Trophoblast cell (in vitro differentiated cells and primary cell): ENCODE measurements around the gene PTPRN2.

Experiments
- DNase-seq, 2 donors: peaks; one replicate each; pipeline ENCODE4 v3.0.0-alpha.2; 2016
- H2AFZ ChIP-seq: 2 replicates; pipeline ENCODE4 v1.6.1; 2013; ENCODE audit warnings: low read length, moderate library complexity, mild to moderate bottlenecking; ENCODE audit not compliant: insufficient read depth, poor library complexity
- H2AK5ac ChIP-seq: 2 replicates; pipeline ENCODE4 v1.6.1; 2013; ENCODE audit warnings: mild to moderate bottlenecking, low read length
- H2BK120ac ChIP-seq: 2 replicates; pipeline ENCODE4 v1.6.1; 2013; ENCODE audit warnings: low read length, mild to moderate bottlenecking, moderate library complexity; ENCODE audit not compliant: insufficient read depth, poor library complexity
- H2BK12ac ChIP-seq: 2 replicates; pipeline ENCODE4 v1.6.1; 2013; ENCODE audit warnings: mild to moderate bottlenecking, low read length, moderate library complexity
- H2BK5ac ChIP-seq: 2 replicates; pipeline ENCODE4 v1.6.1; 2013; ENCODE audit warnings: low read length, low read depth, moderate library complexity, mild to moderate bottlenecking; ENCODE audit not compliant: poor library complexity
- H3K14ac ChIP-seq: 2 replicates; pipeline ENCODE4 v1.6.1; 2013; ENCODE audit warnings: mild to moderate bottlenecking, low read length
- H3K18ac ChIP-seq: 2 replicates; pipeline ENCODE4 v1.6.1; 2013; ENCODE audit warnings: mild to moderate bottlenecking, low read length
- H3K23ac ChIP-seq: 2 replicates; pipeline ENCODE4 v1.6.1; 2013; ENCODE audit warnings: low read length
- H3K27ac ChIP-seq: 2 replicates; pipeline ENCODE4 v1.5.1; 2013; ENCODE audit warnings: low read depth, mild to moderate bottlenecking, inconsistent platforms, low read length, moderate library complexity
- H3K27me3 ChIP-seq: 2 replicates; pipeline ENCODE4 v1.6.1; 2013; ENCODE audit warnings: inconsistent platforms, mild to moderate bottlenecking, low read length, moderate library complexity; ENCODE audit not compliant: insufficient read depth
- H3K36me3 ChIP-seq, 2 experiments: 1 replicate in 1 of 2; 2 replicates in 1 of 2; pipeline ENCODE4 v1.6.1; 2013; ENCODE audit warnings: low read length in 2 of 2, mild to moderate bottlenecking in 2 of 2, moderate library complexity in 1 of 2; ENCODE audit not compliant: insufficient read depth in 2 of 2, control insufficient read depth in 1 of 2
- H3K4ac ChIP-seq: 2 replicates; pipeline ENCODE4 v1.6.1; 2013; ENCODE audit warnings: low read depth, mild to moderate bottlenecking, low read length, moderate library complexity
- H3K4me1 ChIP-seq, 2 experiments: 1 replicate in 1 of 2; 2 replicates in 1 of 2; pipeline ENCODE4 v1.6.1; 2013; ENCODE audit warnings: low read length in 2 of 2, mild to moderate bottlenecking in 2 of 2, moderate library complexity in 1 of 2; ENCODE audit not compliant: insufficient read depth in 2 of 2, control insufficient read depth in 1 of 2
- H3K4me2 ChIP-seq: 2 replicates; pipeline ENCODE4 v1.6.1; 2013; ENCODE audit warnings: inconsistent platforms, mild to moderate bottlenecking, low read length, moderate library complexity
- H3K4me3 ChIP-seq: 2 replicates; pipeline ENCODE4 v1.5.1; 2013; ENCODE audit warnings: mild to moderate bottlenecking, low read depth, low read length, inconsistent platforms
- H3K79me1 ChIP-seq: one replicate; pipeline ENCODE4 v1.6.1; 2013; ENCODE audit warnings: low read length
- H3K79me2 ChIP-seq: 2 replicates; pipeline ENCODE4 v1.6.1; 2013; ENCODE audit warnings: low read length, mild to moderate bottlenecking; ENCODE audit not compliant: control insufficient read depth, insufficient read depth, poor library complexity
- H3K9ac ChIP-seq: 2 replicates; pipeline ENCODE4 v1.6.1; 2013; ENCODE audit warnings: mild to moderate bottlenecking, low read length
- H3K9me3 ChIP-seq: 2 replicates; pipeline ENCODE4 v1.6.1; 2013; ENCODE audit warnings: low read depth, mild to moderate bottlenecking, control low read depth, inconsistent platforms, low read length; ENCODE audit not compliant: insufficient read depth
- H4K12ac ChIP-seq: 2 replicates; pipeline ENCODE4 v1.6.1; 2013; ENCODE audit warnings: low read depth, mild to moderate bottlenecking, low read length, moderate library complexity
- H4K8ac ChIP-seq: 2 replicates; pipeline ENCODE4 v1.6.1; 2013; ENCODE audit warnings: low read depth, mild to moderate bottlenecking, low read length, moderate library complexity
- H4K91ac ChIP-seq: one replicate; pipeline ENCODE4 v1.6.1; 2013; ENCODE audit warnings: low read depth, mild to moderate bottlenecking, low read length, moderate library complexity
- WGBS: extraction: QIAGEN DNeasy Blood & Tissue Kit; methylation state at CpG from one replicate; pipeline ENCODE4 v1.1.7; 2013; ENCODE audit warnings: missing lambda C conversion rate; ENCODE audit not compliant: insufficient read length, insufficient coverage; ENCODE audit errors: extremely low coverage; 5-methylcytosine and 5-hydroxymethylcytosine counted together

PTPRN2 gene

DNA sequence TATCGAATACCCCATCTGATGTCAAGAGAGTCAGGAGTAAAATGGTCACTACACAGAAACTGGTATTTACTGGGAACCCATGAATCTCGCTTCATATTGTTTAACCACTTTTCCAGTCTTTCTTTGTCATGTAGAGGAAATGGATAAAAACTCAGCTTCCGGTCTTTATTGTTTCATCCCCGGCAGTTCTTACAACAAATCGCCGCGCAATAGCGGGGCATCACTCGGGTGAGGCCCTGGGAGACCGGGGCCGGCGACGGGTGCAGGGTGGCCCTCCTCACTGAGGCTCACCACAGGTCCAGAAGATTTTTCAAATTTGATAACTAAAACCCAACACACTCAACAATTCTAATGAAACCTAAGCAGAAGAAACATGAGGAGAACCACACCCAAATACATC lies 35.6 kb upstream of the PTPRN2 start:
- Histone ChIP-seq H4K12ac (no peak overlapping the region), H3K4me2 (no peak overlapping the region), H3K18ac (no peak overlapping the region), H4K8ac (no peak overlapping the region), H3K23ac (no peak overlapping the region), H3K14ac (no peak overlapping the region), H3K36me3 (peaks cover 0 to 8% of the 10 kb centered on the region in 2 experiments), H4K91ac (no peak overlapping the region), H2BK120ac (no peak overlapping the region), H3K27me3 (no peaks in the 10 kb centered on the region), H3K79me2 (no peaks in the 10 kb centered on the region), H3K9me3 (no peaks in the 10 kb centered on the region), H3K4me1 (no peaks in the 10 kb centered on the region), H3K27ac (no peak overlapping the region), H3K4ac (no peak overlapping the region), H2AK5ac (no peak overlapping the region), H3K9ac (no peak overlapping the region), H3K79me1 (no peaks in the 10 kb centered on the region), H2BK5ac (no peak overlapping the region), H2AFZ (no peak overlapping the region), H3K4me3 (no peak overlapping the region), H2BK12ac (no peak overlapping the region)
- DNase-seq = no peak
- WGBS = no CpG with 5 or more reads among the region's 13 CpGs

DNA sequence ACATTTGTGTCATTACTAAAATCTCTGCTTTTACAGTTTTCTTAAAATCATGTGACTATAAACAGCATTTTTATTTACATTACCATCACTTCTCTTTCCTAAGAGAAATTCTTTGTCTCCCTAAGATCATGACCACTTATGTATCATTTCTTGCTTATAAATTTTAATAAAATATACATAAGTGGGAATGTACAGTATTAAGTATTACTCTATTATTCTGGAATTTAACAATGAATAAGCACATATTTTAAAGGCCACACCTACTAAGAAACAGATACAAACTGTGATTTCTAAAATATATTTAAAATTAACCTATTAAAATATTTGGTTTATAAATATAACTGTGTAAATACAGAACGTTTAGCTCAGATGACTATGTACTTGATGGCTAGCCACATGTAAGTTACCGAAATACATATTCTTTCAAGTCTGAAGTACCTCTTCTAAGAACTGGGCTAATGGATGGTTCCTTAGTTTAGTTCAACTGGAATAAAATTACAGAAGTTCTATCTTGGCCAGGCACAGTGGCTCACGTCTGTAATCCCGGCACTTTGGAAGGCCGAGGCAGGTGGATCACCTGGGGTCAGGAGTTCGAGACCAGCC lies 33.3 kb upstream of the PTPRN2 start:
- H3K79me1 ChIP-seq = no peaks in the 10 kb centered on the region
- no peak overlapping the region for H3K14ac ChIP-seq
- no peak overlapping the region for H2BK12ac ChIP-seq
- no peaks in the 10 kb centered on the region for H3K79me2 ChIP-seq
- peaks cover 0 to 10% of the 10 kb centered on the region in 2 experiments for H3K36me3 ChIP-seq
- H3K27me3 ChIP-seq = no peaks in the 10 kb centered on the region
- WGBS = no CpG with 5 or more reads among the region's 6 CpGs
- no peak overlapping the region for H2BK120ac ChIP-seq
- H3K4me3 ChIP-seq = no peak overlapping the region
- no peak overlapping the region for H4K12ac ChIP-seq
- no peak for DNase-seq
- H3K4me2 ChIP-seq = no peak overlapping the region
- H3K23ac ChIP-seq = no peak overlapping the region
- H2AK5ac ChIP-seq = no peak overlapping the region
- H3K9me3 ChIP-seq = no peaks in the 10 kb centered on the region
- no peak overlapping the region for H3K9ac ChIP-seq
- no peak overlapping the region for H2BK5ac ChIP-seq
- no peak overlapping the region for H3K27ac ChIP-seq
- no peaks in the 10 kb centered on the region for H3K4me1 ChIP-seq
- no peak overlapping the region for H3K18ac ChIP-seq
- no peak overlapping the region for H4K91ac ChIP-seq
- no peak overlapping the region for H4K8ac ChIP-seq
- H2AFZ ChIP-seq = no peak overlapping the region
- H3K4ac ChIP-seq = no peak overlapping the region

DNA sequence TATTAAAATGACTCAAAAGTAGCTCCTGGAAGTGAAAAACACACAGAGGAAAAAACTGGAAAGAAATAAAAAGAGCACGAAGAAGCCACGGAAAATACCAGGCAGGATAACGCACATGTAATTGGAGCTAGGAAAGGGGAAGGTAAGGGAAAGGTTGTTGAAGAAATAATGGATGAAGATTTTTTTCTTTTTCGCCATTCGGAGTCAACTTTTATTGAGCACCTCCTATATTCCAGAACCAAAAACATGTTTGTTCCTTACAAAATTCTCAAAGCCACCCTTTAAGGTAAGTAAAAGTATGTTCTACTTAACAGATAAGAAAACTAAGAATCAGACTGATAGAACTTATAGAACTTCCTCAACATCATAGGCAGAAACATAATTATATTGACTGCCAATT lies 32.8 kb upstream of the PTPRN2 start:
- no peak overlapping the region for H2AFZ ChIP-seq
- no peaks in the 10 kb centered on the region for H3K4me1 ChIP-seq
- no peak overlapping the region for H3K4ac ChIP-seq
- H3K79me1 ChIP-seq = no peaks in the 10 kb centered on the region
- WGBS = no CpG with 5 or more reads among the region's 5 CpGs
- no peak overlapping the region for H2BK12ac ChIP-seq
- no peak overlapping the region for H2AK5ac ChIP-seq
- no peaks in the 10 kb centered on the region for H3K27me3 ChIP-seq
- H2BK120ac ChIP-seq = no peak overlapping the region
- no peak overlapping the region for H2BK5ac ChIP-seq
- H4K8ac ChIP-seq = no peak overlapping the region
- no peak overlapping the region for H3K4me3 ChIP-seq
- DNase-seq = no peak
- no peak overlapping the region for H3K27ac ChIP-seq
- H3K4me2 ChIP-seq = no peak overlapping the region
- H3K36me3 ChIP-seq = peaks cover 0 to 10% of the 10 kb centered on the region in 2 experiments
- H3K9ac ChIP-seq = no peak overlapping the region
- no peaks in the 10 kb centered on the region for H3K79me2 ChIP-seq
- H4K12ac ChIP-seq = no peak overlapping the region
- no peak overlapping the region for H4K91ac ChIP-seq
- H3K18ac ChIP-seq = no peak overlapping the region
- no peaks in the 10 kb centered on the region for H3K9me3 ChIP-seq
- H3K23ac ChIP-seq = no peak overlapping the region
- no peak overlapping the region for H3K14ac ChIP-seq

DNA sequence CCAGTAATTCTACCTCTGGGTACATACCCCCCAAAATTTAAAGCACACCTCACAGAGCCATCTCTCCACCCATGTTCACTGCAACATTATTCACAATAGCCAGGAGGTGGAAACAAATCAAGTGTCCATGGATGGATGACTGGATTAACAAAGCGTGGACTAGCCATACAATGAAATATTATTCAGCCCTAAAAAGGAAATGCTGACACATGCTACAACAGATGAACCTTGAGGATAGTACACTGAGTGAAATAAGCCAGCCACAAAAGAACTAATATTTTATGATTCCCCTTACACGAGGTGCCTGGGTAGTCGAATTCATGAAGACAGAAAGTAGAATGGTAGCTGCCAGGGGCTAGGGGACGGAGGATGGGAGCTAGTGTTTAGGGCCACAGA lies 31.1 kb upstream of the PTPRN2 start:
- Histone ChIP-seq H3K36me3 (peaks cover 0 to 7% of the 10 kb centered on the region in 2 experiments), H3K4ac (no peak overlapping the region), H2BK12ac (no peak overlapping the region), H3K18ac (no peak overlapping the region), H2AFZ (no peak overlapping the region), H3K4me2 (no peak overlapping the region), H2BK5ac (no peak overlapping the region), H3K14ac (no peak overlapping the region), H2BK120ac (no peak overlapping the region), H4K8ac (no peak overlapping the region), H3K79me1 (no peaks in the 10 kb centered on the region), H2AK5ac (no peak overlapping the region), H4K91ac (no peak overlapping the region), H3K27ac (no peak overlapping the region), H3K79me2 (no peaks in the 10 kb centered on the region), H3K9ac (no peak overlapping the region), H3K27me3 (no peaks in the 10 kb centered on the region), H3K4me3 (no peak overlapping the region), H3K23ac (no peak overlapping the region), H4K12ac (no peak overlapping the region), H3K4me1 (no peaks in the 10 kb centered on the region), H3K9me3 (no peaks in the 10 kb centered on the region)
- no CpG with 5 or more reads among the region's 4 CpGs for WGBS
- DNase-seq = no peak
